ENCODE results near the gene NKAIN4.

DNA sequence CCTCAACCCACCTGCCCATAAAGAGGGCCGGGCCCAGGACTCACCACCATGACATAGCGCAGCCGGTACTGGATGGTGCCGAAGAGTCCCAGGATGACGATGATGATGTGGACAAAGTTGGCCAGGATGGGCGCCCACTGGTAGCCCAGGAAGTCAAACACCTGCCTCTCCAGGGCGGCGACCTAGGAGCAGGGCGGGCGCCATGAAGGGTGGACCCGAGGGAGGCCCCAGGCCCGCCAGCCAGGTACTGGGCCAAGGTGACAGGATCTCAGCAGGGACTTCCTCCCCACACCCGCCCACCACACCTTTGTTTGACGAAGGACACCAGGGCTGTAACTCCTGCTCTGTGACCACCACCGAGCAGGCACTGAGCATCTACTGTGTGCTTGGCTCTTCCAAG is 4.4 kb downstream of the NKAIN4 start:
- TF ChIP-seq EZH2 (IDR thresholded peaks at IDR 0.05): no peak
- TF ChIP-seq POLR2AphosphoS5 (IDR thresholded peaks at IDR 0.05; ENCODE audit: borderline replicate concordance, low read depth, low read length): no peak
